ENCODE measurements around the gene EFNA5.
A peak's percentile ranks its signal among the peaks of the same experiment; 100 is the strongest.

The EFNA5 gene

DNA sequence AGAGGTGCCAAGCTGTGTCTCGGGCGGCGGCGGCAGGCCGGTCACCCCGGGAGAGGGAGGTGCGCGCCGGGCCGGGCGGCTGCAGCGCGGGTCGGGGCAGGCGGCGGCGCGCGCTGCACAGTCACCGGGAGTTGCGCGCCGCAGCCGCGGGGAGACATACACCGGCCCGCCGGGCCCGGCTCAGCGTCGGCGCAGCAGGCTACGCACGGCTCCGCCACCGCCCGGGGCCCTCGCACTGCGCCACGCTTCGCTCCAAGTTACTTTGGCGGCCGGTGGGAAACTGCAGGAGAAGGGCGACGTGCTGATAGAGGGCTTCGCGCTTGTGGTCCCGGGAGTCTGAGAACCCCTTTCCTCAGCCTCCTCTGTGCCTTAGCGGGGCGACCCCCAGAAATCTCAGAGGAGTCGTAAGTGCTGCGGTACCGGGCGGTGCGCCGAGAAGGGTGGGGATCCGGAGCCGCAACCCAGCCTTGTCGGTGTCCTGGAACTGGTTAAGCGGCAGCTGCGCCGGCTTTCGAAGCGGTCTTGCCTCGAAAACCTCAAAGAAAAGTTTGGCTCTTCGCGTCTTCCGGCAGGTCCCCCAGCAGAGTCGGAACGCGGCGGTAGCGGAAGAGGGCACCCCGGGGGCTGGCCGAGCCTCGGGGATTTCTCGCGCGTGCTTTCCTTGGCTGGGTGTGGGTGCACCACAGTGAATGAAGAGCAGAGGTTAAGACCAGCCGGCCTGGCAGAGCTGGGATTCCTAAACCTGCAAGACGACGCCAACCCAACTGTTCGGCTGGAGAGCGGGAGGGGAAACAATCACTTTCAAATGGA, at the start of gene EFNA5:
Gene EFNA5 (minus strand): TSS at position 6 of the 810 bp plus-strand sequence.
- DNase-seq, result peak; percentile 60

DNA sequence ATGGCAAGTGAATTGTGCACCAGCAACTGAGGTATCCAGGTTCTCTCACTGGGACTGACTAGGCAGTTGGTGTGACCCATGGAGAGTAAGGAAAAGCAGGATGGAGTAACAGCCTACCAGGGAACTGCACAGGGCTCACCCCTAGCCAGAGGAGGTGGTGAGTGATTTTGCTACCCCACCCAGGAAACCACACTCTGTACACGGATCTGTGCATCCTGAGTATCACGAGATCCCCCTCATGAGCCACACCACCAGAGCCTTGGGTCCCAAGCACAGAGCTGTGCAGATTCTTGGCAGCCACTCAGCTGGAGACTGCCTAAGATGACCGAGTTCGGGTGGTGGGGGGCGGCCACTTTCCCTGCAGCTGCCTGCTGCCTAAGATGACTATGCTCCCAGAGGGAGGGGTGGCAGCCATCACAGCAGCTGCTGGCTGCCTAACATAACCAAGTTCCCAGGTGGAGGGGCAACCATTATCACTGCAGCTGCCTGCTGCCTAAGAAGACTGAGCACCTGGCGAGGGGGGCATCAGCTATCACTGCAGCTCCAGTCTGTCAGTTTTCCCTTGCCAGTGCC, 48.4 kb upstream of the EFNA5 start:
- DNase-seq, result no peak

DNA sequence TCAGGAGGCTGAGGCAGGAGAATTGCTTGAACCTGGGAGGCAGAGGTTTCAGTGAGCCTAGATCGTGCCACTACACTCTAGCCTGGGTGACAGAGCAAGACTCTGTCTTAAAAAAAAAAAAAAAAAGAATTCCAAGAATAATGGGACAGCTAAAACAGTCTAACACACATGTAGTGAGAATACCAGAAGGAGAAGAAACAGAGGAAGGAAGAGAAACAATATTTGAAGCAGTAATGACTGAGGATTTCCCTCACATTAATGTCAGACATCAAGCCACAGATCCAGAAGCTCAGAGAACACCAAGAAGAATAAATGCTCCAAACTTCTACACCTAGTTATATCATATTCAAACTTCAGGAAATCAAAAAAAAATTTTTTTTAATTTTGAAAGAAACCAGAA, 47.1 kb upstream of the EFNA5 start:
- no peak for DNase-seq

DNA sequence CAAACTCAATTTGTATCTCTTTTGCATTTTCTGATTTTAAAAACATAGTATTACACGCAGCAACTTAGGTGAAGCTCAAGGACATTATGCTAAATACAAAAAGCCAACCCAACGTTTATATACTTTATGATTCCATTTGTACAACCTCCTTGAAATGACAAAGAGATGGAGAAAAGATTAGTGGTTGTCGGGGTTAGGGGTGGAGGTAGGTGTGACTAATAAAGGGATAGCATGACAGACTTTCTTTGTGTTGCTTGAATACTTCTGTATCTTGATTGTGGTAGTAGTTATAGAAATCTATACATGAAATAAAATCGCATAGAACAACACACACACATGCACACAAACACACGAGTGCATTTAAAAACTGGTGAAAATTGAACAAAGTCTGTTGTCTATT, 42.5 kb upstream of the EFNA5 start:
- no peak for DNase-seq

DNA sequence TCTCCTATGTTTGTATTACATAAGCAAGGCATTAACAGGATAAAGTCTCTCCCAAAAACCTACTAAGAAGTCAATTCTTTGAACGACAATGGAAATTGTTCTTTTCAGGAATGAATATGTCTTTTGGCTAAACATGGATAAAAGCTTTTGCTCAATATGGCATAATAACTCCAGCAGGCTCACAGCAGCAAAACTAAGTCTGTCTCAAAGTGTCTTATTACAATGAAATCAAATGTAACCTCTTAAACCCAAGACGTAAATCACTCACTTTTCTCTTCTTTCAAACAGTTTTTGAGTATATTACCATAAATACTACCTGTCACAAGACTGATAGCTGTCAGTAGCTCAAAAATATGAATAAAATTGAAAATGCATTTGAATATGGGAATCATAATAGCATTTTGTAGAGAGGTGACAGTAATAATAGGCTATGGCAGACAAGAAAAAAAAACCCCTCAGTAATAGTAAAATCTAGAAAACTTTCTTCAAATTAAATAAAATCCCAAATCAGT, 41.7 kb upstream of the EFNA5 start:
- DNase-seq, result no peak

DNA sequence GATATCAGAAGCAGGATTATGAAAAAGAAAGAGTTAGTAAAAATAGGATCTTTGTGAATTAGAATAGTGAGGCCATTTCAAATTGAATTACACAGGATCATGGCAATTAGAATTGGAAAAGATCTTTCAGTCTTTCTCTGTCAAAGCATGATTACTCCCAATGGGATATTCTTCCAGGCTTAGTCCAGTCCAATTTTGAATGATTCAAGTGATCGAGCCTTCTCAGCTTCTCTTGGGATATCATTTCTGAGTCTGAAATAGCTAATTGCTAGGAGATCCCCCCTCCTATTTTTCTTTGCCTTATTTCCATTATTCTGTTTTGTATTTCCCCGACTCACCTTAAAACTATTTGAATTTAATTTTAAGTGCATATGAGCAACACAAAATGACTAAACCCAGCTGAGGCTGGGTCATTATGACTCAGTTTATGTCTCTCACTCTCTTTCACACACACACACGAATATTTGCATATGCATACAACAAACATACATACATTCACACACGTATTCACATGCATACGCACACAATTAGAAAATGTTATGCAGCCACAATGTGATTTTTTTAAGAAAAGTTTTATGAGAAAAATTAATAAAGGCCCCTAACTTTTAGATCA, 34.8 kb upstream of the EFNA5 start:
- DNase-seq, result no peak

DNA sequence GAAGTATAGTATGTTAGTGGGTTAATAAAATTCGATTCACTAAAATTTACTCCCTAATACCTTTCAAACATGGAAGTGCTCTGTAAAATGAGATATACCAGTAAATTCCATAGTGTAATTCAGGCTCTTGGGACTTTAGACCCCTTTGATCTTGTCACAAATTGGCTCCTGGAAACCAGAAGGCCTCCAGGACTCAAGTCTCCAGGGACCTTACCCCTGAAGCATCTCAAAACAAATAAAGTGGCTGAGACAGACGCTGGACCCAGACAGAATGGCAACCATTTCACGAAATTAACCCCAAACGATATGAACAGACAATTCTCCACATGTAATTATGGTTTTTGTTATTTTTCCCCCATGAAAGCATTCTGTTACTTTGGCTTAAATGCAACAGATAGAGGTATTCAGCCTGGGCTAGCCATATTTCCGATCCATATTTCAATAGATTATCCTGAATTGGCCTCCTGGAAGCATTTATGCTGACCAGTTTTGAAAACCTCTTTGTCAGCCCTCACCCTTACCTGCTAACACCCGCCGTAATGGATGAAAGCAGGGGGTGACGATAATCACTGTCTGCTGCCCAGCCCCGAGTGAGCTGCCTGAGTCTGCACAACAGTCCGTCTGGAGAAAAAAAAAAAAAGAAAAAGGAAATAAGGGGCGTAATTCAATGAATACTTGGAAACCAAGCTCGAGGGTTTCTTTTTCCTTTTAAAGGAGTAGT, 34.1 kb upstream of the EFNA5 start:
- DNase-seq, result no peak

DNA sequence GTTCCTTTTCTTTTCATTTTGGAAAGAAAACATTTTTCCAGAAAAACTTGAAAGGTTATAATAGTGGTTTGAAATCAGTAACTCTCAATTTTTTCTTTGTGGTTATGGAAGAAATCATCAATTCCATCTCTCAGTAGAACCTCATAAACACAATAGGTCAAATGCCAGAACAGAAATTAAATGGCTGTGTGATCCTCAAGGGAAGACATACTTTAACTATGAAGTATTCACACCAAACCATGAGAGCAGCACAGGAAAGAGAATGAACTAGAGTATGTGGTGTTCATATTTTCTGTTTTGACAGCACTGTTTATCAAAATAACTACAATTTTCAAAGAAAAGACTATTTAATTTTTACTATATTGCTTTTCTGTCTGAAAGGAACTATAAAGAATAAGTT, 29.7 kb upstream of the EFNA5 start:
- DNase-seq, result no peak

DNA sequence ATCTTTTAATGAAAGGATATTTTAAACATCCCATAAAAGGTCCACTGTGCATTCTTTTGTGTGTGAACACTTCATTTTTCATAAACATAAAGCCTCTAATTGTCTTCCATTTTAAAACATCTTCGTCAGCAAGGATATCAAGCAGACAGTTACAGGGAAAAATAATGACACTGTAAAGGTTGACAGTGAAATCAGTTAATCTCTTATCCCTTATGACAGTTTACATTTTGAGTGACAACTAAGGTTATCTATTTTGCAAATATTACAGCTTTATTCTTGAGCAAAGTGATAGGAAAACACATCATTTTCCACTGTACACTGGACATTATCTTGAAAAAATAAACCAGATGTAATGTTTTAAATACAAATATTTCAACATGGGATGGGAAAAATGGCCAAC, 28.7 kb upstream of the EFNA5 start:
- no peak for DNase-seq

DNA sequence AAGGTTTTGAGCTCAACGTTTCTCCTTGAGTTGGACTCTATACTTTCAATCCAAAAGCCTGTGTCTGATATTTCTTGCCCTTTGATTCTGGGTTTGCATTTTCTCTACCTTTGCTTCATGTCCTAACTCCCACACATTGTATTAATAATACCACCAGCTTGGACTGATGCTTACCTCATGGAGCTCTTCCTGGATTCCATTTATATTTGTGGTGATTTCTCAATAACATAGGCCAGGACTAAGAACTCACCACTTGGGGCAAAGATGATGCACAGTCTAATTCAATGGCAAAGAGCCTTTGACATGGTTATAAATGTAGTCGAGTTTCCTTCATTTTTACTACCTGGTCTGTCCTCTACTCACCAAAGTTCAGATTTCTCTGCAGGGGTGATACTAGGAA, 27.5 kb upstream of the EFNA5 start:
- no peak for DNase-seq

DNA sequence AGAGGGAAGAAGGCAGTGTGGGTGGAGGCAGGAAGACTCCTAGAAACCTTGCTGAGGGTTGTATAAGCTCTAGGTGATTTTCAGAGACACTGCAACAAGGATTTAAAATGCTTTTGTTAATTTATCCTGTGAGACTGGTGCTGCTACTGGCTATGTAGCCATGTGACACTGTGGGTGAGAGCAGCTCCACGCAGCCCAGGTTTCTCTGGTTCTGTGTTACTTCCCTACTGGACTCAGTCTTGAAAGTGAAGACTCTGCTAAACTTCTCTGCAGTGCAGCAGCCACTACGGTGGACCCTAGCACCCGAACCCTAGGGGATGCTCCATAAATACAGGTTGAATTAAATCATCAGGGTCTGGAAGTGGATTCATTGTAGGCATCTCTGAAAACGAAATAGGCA, 25.8 kb upstream of the EFNA5 start:
- no peak for DNase-seq

DNA sequence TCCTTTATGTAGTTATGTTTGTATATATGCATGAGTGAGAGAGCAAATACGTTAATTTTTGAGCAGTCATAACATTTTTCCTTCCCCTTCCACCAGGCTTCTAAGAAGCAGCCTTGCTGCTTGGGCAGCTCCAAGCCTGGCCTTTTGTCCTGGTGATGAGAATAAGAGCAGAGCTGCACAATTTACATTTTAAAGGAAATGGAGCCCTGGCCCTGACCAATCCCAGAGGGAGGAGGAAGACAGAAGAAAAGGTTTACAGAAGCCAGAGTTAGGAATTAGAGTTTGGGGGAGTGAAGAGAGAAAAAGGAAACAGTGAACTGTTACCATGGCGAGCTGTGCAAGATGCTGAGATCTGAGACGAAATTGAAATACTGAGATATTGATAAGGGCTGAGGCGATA, 25.3 kb upstream of the EFNA5 start:
- no peak for DNase-seq

DNA sequence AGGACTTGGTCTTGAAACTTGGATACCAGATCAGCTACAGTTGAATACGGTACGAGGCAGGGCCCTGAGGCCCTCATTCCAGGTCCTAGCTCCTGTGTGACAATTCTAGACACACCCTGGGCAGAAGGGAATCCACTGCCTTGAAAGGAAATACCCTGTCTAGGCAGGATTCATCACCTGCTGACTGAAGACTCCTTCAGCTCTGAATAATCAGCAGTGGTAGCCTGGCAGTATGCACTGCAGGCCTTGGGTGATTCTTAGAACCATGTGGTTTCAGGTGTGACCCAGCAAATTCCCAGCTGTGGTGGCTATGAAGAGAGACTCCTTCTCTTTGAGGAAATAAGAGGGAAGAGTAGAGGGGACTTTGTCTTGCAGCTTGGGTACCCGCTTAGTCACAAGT, 17.2 kb upstream of the EFNA5 start:
- no peak for DNase-seq

DNA sequence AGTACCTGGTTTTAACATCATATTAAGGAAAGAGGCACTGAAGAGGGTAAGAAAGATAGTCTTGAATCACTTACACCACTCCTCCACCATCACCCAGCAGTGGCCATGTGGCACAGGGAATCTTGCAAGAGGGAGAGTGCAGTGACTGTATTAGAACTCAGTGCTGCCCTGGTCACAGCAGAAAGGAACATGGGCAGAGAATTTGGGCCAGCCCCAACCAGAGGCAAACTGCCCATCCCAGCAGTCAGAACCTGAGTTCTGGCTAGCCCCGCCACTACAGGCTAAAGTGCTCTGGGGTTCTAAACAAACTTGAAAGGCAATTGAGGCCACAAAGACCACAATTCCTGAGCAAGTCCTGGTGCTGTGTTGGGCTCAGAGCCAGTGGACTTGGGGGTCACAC, 16.7 kb upstream of the EFNA5 start:
- no peak for DNase-seq

DNA sequence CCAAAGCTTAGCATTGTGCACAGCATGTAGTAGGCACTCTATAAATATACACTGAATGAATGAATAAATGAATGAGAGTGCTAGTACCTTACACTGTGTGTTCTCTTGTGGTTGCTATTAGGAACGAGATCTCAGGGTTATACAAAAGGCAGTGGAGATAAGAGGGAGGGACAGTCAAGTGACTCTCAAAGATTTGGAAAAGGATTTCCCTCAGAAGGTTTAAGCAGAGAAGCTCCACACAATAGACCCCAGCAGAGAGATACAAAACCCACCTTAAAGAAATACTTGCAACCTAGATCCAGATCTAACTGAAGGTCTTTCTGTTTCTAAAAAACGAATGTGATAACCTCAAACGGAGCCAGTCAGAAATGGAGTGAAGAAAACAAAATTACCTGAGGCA, 11.8 kb upstream of the EFNA5 start:
- DNase-seq, result no peak

DNA sequence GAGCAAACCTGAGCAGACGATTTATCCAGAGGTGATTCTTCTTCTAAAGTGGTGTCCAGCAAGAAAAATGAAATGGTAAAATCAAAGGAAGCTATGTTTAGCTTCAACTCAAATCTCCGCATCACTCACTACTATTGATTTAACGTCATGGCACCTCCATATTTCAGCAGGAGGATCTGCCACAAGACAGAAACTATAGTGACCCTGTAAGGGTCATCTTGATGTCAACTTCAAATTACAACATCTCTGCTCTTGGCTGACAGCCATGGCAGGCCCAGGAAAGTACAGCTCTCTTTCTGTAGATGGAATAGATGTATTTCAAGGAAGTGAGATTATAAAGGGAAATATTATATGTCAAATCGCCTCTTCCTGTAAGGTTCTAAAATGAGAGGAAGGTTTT, 10.1 kb upstream of the EFNA5 start:
- DNase-seq, result no peak

DNA sequence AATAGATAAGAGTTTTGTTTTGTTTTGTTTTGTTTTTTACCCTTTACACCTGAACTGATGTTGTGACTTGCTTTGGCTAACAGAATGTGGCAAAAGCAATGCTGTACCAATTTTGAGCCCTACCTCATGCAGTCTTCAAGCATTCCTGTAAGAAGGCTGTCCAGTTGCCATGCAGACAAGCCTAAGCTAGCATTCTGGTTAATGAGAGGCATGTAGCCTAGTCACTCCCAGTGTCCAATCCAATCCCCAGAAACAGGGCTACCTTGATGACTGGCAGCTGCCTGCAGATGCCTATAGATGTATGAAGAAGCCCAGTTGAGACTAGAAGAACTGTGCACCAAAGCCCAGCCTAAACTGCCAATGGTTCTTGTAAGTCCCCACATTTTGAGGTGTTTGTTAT, 9.4 kb upstream of the EFNA5 start:
- no peak for DNase-seq

DNA sequence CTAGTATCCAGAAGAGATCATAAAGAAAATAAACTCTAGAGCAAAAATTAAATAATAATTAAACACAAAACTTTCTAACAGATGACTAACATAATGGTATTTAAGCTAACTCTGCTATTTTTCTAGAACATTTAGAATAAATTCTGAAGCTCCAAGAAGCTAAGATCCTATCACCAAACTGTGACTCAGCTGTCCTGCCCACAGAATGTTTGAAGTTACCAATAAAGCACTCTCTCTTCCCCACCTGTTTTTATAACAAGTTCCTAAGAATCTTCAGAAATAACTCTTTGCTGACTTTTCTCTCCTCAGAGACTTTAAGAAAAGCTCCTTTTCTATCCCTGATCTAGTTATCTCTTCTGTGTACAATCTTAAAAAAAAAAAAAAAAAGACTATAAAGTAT, 6.0 kb upstream of the EFNA5 start:
- DNase-seq, result no peak

DNA sequence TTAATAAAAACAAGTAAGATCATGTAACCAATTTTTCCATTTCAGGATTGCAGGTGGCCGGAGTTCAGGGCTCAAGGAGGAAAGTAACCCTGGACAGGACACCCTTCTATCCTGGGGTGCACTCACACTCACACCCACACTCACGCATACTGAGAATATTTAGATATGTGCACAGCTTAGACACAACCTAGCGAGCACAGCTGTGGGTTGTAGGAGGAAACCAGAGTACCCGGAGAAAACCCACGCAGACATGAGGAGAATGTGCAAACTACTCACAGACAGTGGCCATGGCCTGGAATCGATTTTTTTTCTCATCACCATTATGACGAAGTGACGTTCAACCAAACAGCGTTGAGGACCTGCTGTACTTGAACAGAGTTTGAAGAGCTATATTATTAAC, 4.5 kb upstream of the EFNA5 start:
- DNase-seq, result no peak

DNA sequence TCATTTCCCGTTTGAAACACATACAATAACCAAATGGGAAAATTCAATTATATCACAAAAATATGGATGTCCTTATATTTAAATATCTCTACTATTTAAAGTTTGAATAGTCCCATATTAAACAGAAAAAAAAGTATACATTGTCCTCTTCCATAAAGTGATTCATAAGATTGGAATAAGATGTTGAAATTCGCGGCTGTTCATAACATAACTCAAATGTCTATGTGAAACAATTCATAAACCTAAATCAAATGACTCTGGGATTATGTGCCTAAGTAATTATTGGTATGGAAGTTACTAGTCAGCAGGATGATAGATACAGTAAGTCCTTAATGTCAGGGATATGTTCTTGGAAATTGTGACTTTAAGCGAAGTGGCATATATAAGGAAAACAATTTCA, 3.9 kb upstream of the EFNA5 start:
- no peak for DNase-seq

DNA sequence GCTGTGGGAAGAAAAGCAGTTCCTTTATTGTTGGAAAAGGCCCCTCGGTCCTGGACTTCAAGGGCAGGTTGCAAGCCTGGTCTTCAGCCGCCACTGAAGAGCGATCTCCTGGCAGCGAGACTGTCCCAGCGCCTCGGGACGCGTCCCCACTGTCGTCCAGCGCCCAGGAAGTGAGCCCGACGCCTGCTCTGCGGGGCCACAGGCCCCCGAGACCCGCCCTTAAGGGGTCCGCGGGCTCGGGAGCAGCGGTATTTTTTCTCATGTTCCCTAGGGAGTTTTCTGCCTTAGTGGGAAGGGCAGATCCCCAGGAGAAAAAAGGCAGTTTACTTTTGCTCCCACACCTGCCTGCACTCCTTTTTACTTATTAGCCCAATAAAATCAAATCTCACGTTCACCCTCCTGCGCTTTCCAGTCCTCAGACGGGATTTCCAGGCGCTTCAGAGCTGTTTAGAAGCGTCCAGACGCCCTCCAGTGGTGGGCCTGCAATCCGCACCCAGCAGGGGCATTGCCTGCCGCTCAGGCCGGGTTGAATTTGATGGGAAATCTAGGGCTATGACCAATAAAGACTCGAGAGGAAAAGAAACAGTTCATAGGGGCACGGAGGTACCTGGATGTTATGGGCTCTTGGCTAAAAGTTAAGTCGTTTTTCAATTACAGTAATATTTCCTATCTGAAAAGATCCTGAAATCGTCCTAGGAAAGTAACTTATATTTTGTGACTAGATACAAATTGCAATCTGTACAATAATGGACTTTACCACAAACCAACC, 2.8 kb upstream of the EFNA5 start:
- DNase-seq, result peak; percentile 87

DNA sequence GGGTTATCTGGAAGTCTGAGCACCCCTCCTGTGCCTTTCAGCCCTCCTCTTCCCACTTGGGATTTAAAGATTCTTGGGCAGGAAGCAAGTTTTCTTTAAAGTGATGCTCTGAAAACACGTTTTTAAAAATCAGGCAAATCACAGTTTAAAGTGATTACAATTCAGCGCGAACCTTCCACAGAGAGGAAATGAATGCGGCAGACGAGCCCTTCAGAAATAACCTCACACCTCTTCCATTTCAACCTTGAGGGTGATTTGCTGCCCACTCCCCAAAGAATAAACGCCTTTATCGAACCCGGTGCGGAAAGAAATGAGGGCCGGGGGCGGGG, 2.3 kb upstream of the EFNA5 start:
- no peak for DNase-seq
